Loucy (cell line): ENCODE data around the gene LRRC47.

Experiments
- H2AFZ ChIP-seq: fragments of 200-600 bp; sonication (generic); 2 replicates; pipeline ENCODE4 v1.6.0; 2016; ENCODE audit warnings: antibody characterized with exemption, mild to moderate bottlenecking, low read length, moderate library complexity
- H3F3A ChIP-seq: fragments of 200-600 bp; 2 replicates; pipeline ENCODE4 v1.6.0; 2016; ENCODE audit warnings: antibody characterized with exemption, low read depth, mild to moderate bottlenecking
- H3K27me3 ChIP-seq: fragments of 200-600 bp; sonication (generic); 2 replicates; pipeline ENCODE4 v1.6.1; 2014; ENCODE audit warnings: low read length, mild to moderate bottlenecking; ENCODE audit not compliant: insufficient read depth, poor library complexity, severe bottlenecking
- H3K36me3 ChIP-seq: fragments of 200-600 bp; sonication (generic); 2 replicates; pipeline ENCODE4 v1.6.1; 2016; ENCODE audit warnings: low read length; ENCODE audit not compliant: insufficient read depth
- H3K4me1 ChIP-seq: fragments of 200-600 bp; sonication (generic); 2 replicates; pipeline ENCODE4 v1.5.1; 2014; ENCODE audit warnings: low read length, mild to moderate bottlenecking; ENCODE audit not compliant: insufficient read depth, poor library complexity, severe bottlenecking
- H3K4me2 ChIP-seq: fragments of 200-600 bp; sonication (generic); 2 replicates; pipeline ENCODE4 v1.6.0; 2014; ENCODE audit warnings: antibody characterized with exemption, low read length, low read depth, mild to moderate bottlenecking; ENCODE audit not compliant: poor library complexity, severe bottlenecking
- H3K4me3 ChIP-seq: fragments of 200-600 bp; sonication (generic); 2 replicates; pipeline ENCODE4 v1.5.1; 2014; ENCODE audit warnings: low read length, mild to moderate bottlenecking, mixed read lengths; ENCODE audit not compliant: poor library complexity, severe bottlenecking
- H3K79me2 ChIP-seq: fragments of 200-600 bp; sonication (generic); 2 replicates; pipeline ENCODE4 v1.6.1; 2014; ENCODE audit warnings: low read length; ENCODE audit not compliant: insufficient read depth
- H3K9ac ChIP-seq: fragments of 200-600 bp; sonication (generic); 2 replicates; pipeline ENCODE4 v1.6.0; 2014; ENCODE audit warnings: mild to moderate bottlenecking, low read depth, low read length, moderate library complexity; ENCODE audit not compliant: poor library complexity, severe bottlenecking
- H3K9me2 ChIP-seq: fragments of 200-600 bp; sonication (generic); replicated peaks from 2 replicates; pipeline ENCODE4 v1.6.1; 2016; ENCODE audit warnings: low read depth, low read length, mixed read lengths
- H3K9me3 ChIP-seq: fragments of 200-600 bp; sonication (generic); 2 replicates; pipeline ENCODE4 v1.6.1; 2014; ENCODE audit warnings: mild to moderate bottlenecking, antibody characterized with exemption, low read length, low read depth; ENCODE audit not compliant: insufficient read depth
- H4K20me1 ChIP-seq: fragments of 200-600 bp; sonication (generic); 2 replicates; pipeline ENCODE4 v1.6.0; 2014; ENCODE audit warnings: antibody characterized with exemption, low read length, mild to moderate bottlenecking; ENCODE audit not compliant: insufficient read depth, poor library complexity, severe bottlenecking
- EZH2phosphoT487 ChIP-seq: fragments of 200-600 bp; IDR thresholded peaks from 2 replicates; pipeline ENCODE4 v1.6.1; 2018; ENCODE audit warnings: antibody characterized with exemption, mild to moderate bottlenecking, moderate library complexity, borderline replicate concordance
- TF ChIP-seq, protein P1 (sequence below): fragments of 200-600 bp; sonication (generic); conservative IDR thresholded peaks from 2 replicates; pipeline ENCODE4 v1.5.1; 2014; ENCODE audit warnings: mild to moderate bottlenecking, antibody characterized with exemption, low read length

LRRC47 gene

DNA sequence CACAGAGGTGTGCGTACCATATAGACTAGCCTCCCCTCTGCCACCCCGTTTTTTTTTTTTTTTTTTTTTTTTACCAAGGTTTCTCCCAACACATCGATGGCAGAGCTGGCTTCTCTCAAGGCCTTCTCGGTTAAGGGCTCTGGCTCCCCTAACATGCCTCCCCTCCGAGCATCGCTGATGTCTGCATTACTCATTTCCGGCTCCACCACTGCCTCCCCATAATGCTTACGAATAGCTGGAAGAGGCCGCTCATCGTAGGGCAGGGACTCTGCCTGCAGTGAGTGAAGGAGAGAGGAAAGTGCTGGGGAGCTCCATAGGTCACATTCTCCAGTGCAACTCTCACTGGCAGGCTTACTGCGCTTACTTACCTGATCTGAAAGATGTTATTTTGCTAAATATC is 40.1 kb upstream of the LRRC47 start:
- Histone ChIP-seq H4K20me1 (no peaks in the 10 kb centered on the region), H3F3A (no peaks in the 10 kb centered on the region), H3K9me3 (no peaks in the 10 kb centered on the region), H3K9me2 (no peaks in the 10 kb centered on the region), H2AFZ (no peak overlapping the region), H3K36me3 (peaks cover 10% of the 10 kb centered on the region; the same call in 1 of the 2 replicates), H3K4me3 (no peak overlapping the region), H3K4me2 (no peak overlapping the region), H3K4me1 (no peaks in the 10 kb centered on the region), H3K79me2 (no peaks in the 10 kb centered on the region), H3K27me3 (no peaks in the 10 kb centered on the region), H3K9ac (no peak overlapping the region)
- no peak for TF ChIP-seq EZH2phosphoT487
- TF ChIP-seq, protein P1, sequence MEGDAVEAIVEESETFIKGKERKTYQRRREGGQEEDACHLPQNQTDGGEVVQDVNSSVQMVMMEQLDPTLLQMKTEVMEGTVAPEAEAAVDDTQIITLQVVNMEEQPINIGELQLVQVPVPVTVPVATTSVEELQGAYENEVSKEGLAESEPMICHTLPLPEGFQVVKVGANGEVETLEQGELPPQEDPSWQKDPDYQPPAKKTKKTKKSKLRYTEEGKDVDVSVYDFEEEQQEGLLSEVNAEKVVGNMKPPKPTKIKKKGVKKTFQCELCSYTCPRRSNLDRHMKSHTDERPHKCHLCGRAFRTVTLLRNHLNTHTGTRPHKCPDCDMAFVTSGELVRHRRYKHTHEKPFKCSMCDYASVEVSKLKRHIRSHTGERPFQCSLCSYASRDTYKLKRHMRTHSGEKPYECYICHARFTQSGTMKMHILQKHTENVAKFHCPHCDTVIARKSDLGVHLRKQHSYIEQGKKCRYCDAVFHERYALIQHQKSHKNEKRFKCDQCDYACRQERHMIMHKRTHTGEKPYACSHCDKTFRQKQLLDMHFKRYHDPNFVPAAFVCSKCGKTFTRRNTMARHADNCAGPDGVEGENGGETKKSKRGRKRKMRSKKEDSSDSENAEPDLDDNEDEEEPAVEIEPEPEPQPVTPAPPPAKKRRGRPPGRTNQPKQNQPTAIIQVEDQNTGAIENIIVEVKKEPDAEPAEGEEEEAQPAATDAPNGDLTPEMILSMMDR: no peak

DNA sequence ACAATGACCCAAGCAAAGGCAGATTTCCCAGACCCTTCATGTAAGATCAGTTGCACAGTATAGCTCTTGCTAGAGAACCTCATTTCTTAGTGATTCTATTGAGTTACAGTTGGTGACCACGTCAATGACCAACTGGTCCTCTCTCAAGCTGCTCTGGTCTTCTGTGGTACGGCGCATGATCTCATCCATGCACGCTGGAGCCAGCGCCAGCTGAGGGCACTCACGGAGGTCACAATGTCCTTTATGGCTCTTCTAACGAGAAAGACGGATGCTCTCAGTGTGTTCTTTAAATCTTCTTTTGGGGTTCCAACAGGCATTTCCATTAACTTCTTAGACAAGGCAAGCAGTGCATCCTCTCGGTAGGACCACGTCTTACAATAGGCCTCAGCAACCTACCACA is 38.4 kb upstream of the LRRC47 start:
- Histone ChIP-seq H3K79me2 (no peaks in the 10 kb centered on the region), H3K4me2 (no peak overlapping the region), H3F3A (no peaks in the 10 kb centered on the region), H3K4me1 (no peaks in the 10 kb centered on the region), H3K36me3 (peaks cover 10% of the 10 kb centered on the region; the same call in 1 of the 2 replicates), H3K4me3 (no peak overlapping the region), H2AFZ (no peak overlapping the region), H3K9me2 (no peaks in the 10 kb centered on the region), H4K20me1 (no peaks in the 10 kb centered on the region), H3K9ac (no peak overlapping the region), H3K9me3 (no peaks in the 10 kb centered on the region), H3K27me3 (no peaks in the 10 kb centered on the region)
- TF ChIP-seq, protein P1: no peak
- TF ChIP-seq EZH2phosphoT487: no peak

DNA sequence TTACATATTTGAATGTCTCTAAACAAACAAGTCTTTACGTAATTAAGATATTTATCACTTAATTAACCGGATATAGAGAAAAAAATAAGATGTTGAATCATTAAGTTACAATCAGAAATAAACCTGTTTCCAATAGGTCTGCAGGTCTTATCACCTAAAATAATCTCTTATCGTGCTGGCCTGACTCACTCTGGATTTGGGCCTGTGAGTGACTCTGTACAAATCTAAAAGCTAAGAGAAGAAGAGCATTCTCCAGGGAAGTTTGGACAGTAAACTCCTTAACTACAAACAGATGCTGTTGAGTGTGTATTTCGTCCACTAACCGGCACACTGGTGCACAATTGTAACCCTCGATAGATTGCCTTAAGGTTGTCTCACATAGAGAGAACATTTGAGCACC is 35.4 kb upstream of the LRRC47 start:
- Histone ChIP-seq H3K9me2 (no peaks in the 10 kb centered on the region), H2AFZ (no peak overlapping the region), H3K9me3 (no peaks in the 10 kb centered on the region), H3K36me3 (peaks cover 5% of the 10 kb centered on the region; the same call in 1 of the 2 replicates), H3K27me3 (no peaks in the 10 kb centered on the region), H3F3A (no peaks in the 10 kb centered on the region), H4K20me1 (no peaks in the 10 kb centered on the region), H3K79me2 (no peaks in the 10 kb centered on the region), H3K4me2 (no peak overlapping the region), H3K9ac (no peak overlapping the region), H3K4me3 (no peak overlapping the region), H3K4me1 (no peaks in the 10 kb centered on the region)
- TF ChIP-seq EZH2phosphoT487: no peak
- TF ChIP-seq, protein P1: no peak
